ENCODE results near the gene CCDC182. TPM values are rescaled to one million over a fixed set of nuclear protein-coding genes. Genes with fewer than 3 reads are reported as not detected.

CCDC182 gene
- total and polyA plus RNA-seq, 7 experiments from 2014 or later: not detected

DNA sequence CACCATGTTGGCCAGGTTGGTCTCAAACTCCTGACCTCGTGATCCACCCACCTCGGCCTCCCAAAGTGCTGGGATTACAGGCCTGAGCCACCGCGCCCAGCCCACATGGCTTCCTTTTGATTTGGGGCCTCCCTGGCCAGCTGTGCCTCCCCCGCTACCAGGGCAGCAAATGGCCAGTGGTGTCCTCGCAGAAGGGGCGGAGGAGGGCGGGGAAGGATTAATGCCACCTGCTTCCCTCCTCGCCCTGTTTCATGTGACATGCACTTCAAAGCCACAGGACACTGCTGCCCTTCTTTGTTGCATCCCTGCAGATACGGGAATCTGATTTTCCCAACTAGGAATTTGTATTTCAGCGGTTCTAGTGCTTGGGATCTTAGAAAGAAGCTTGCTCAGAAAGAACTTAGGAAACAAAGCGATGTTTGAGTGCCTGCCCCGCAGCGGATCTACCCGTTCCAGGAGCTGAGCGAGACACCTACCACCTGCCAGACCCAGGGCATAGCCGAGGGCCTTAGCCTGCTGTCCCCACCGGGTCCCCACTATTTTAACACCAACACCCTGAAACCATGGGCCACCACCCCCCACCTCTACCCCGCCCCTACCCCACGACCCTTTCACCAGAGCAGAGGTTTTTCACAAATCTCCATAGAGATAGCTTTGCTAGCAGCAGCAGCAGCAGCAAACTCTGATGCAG is 37.7 kb upstream of the CCDC182 start:
- intact Hi-C loops (cut with micrococcal nuclease): loop anchor here (1.0 kb wide), 2 partner anchors 539 to 651 kb away; no protein-coding TSS in a partner anchor
- DNase-seq (no peak), ATAC-seq (no peak)
- Mint-ChIP-seq H3K27ac (no peak overlapping the region), H3K9me3 (no peaks in the 10 kb centered on the region), H3K36me3 (no peaks in the 10 kb centered on the region), H3K4me3 (peak overlapping the region in 1 of 10 donors; percentile 9), H3K4me1 (peaks cover 0 to 7% (median 4%) of the 10 kb centered on the region in 7 donors), H3K27me3 (peaks cover 10 to 25% (median 16%) of the 10 kb centered on the region in 5 donors)
- Histone ChIP-seq H3K4me3 (ENCODE audit: low read length) (no peak overlapping the region), H3K9me3 (ENCODE audit: control insufficient read depth in 2 of 3, low read length in 3 of 3) (no peaks in the 10 kb centered on the region), H3K27ac (ENCODE audit: low read depth, low read length) (no peak overlapping the region), H3K27me3 (ENCODE audit: control insufficient read depth in 2 of 2, insufficient read depth in 2 of 2, low read length in 2 of 2) (peaks cover 0 to 4% of the 10 kb centered on the region in 2 donors), H3K36me3 (ENCODE audit: control insufficient read depth in 2 of 3, insufficient read depth in 3 of 3, low read length in 3 of 3) (no peaks in the 10 kb centered on the region), H3K4me1 (ENCODE audit: control insufficient read depth in 2 of 2, insufficient read depth in 2 of 2, low read length in 2 of 2) (peaks cover 0 to 4% of the 10 kb centered on the region in 2 donors)
- CTCF ChIA-PET: interaction anchor here (0.7 to 1.5 kb wide), 5 partner anchors 35 to 62 kb away, joined by 3 to 5 read pairs (median 3); no protein-coding TSS in a partner anchor
- POLR2A ChIA-PET: interaction anchor here (0.5 to 1.0 kb wide), 3 partner anchors 114 to 224 kb away, joined by 3 read pairs; partner anchors contain the start of gene SRSF1

DNA sequence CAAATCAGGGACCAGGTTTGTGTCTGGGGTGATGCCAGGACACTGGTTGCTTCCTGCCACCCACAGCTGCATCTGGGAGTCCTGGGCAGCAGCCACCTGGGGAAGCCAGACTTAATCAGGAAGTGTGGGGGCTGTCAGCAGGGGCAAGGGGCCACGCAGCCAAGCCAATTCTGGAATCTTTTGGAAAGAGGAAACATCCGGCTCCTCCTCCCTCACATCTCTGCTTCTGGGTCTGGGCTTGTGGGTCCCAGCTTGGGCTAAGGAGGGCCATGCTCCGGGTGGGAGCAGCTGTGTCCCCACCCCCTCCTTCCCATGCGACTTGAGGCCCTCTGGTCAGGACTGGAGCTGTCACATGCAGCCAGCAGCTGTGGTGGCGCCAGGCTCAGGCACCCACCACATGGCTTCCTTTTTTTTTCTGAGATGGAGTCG is 37.0 kb upstream of the CCDC182 start:
- no peak for ATAC-seq
- Mint-ChIP-seq H3K36me3 (no peaks in the 10 kb centered on the region), H3K27me3 (peaks cover 6 to 21% (median 10%) of the 10 kb centered on the region in 5 donors), H3K9me3 (no peaks in the 10 kb centered on the region), H3K27ac (no peak overlapping the region), H3K4me1 (peaks cover 0 to 7% (median 4%) of the 10 kb centered on the region in 7 donors), H3K4me3 (no peak overlapping the region)
- Histone ChIP-seq H3K27me3 (ENCODE audit: control insufficient read depth in 2 of 2, insufficient read depth in 2 of 2, low read length in 2 of 2) (peaks cover 0 to 4% of the 10 kb centered on the region in 2 donors), H3K9me3 (ENCODE audit: control insufficient read depth in 2 of 3, low read length in 3 of 3) (no peaks in the 10 kb centered on the region), H3K36me3 (ENCODE audit: control insufficient read depth in 2 of 3, insufficient read depth in 3 of 3, low read length in 3 of 3) (no peaks in the 10 kb centered on the region), H3K4me1 (ENCODE audit: control insufficient read depth in 2 of 2, insufficient read depth in 2 of 2, low read length in 2 of 2) (peaks cover 0 to 4% of the 10 kb centered on the region in 2 donors), H3K4me3 (ENCODE audit: low read length) (no peak overlapping the region), H3K27ac (ENCODE audit: low read depth, low read length) (no peak overlapping the region)
- POLR2A ChIA-PET: interaction anchor here (0.5 kb wide), 1 partner anchor 133 kb away, joined by 3 read pairs; no protein-coding TSS in a partner anchor
- intact Hi-C loops (cut with micrococcal nuclease): no loop called here
- no peak for DNase-seq
- CTCF ChIA-PET: interaction anchor here (1.2 kb wide), 1 partner anchor 52 kb away, joined by 5 read pairs; no protein-coding TSS in a partner anchor

- CTCF ChIA-PET: no interaction called here
- no peak overlapping the region for H3K4me3 Mint-ChIP-seq
These were observed 36.4 kb upstream of the CCDC182 start for GRCh38 chr17:57781386-57782061.

GRCh38 chr17:57779706-57780105 is 34.6 kb upstream of the CCDC182 start:
- no peak overlapping the region for H3K4me3 Mint-ChIP-seq
- H3K4me1 ChIP-seq (ENCODE audit: control insufficient read depth in 2 of 2, insufficient read depth in 2 of 2, low read length in 2 of 2): peaks cover 0 to 4% of the 10 kb centered on the region in 2 donors
- H3K27me3 Mint-ChIP-seq: peaks cover 8 to 29% (median 16%) of the 10 kb centered on the region in 5 donors
- no peaks in the 10 kb centered on the region for H3K36me3 ChIP-seq (ENCODE audit: control insufficient read depth in 2 of 3, insufficient read depth in 3 of 3, low read length in 3 of 3)
- H3K36me3 Mint-ChIP-seq: no peaks in the 10 kb centered on the region
- ATAC-seq: no peak
- POLR2A ChIA-PET: no interaction called here
- no peak for DNase-seq
- H3K27ac ChIP-seq (ENCODE audit: low read depth, low read length): no peak overlapping the region
- intact Hi-C loops (cut with micrococcal nuclease): no loop called here
- CTCF ChIA-PET: no interaction called here
- H3K4me1 Mint-ChIP-seq: peaks cover 0 to 7% (median 4%) of the 10 kb centered on the region in 7 donors
- H3K9me3 Mint-ChIP-seq: no peaks in the 10 kb centered on the region
- H3K27me3 ChIP-seq (ENCODE audit: control insufficient read depth in 2 of 2, insufficient read depth in 2 of 2, low read length in 2 of 2): peaks cover 0 to 4% of the 10 kb centered on the region in 2 donors
- H3K9me3 ChIP-seq (ENCODE audit: control insufficient read depth in 2 of 3, low read length in 3 of 3): no peaks in the 10 kb centered on the region
- no peak overlapping the region for H3K27ac Mint-ChIP-seq
- H3K4me3 ChIP-seq (ENCODE audit: low read length): no peak overlapping the region

More at GRCh38 chr17:57781386-57782061, 36.4 kb upstream of the CCDC182 start:
- Histone ChIP-seq H3K27me3 (ENCODE audit: control insufficient read depth in 2 of 2, insufficient read depth in 2 of 2, low read length in 2 of 2) (peaks cover 0 to 4% of the 10 kb centered on the region in 2 donors), H3K9me3 (ENCODE audit: control insufficient read depth in 2 of 3, low read length in 3 of 3) (no peaks in the 10 kb centered on the region), H3K36me3 (ENCODE audit: control insufficient read depth in 2 of 3, insufficient read depth in 3 of 3, low read length in 3 of 3) (no peaks in the 10 kb centered on the region), H3K4me1 (ENCODE audit: control insufficient read depth in 2 of 2, insufficient read depth in 2 of 2, low read length in 2 of 2) (peaks cover 0 to 4% of the 10 kb centered on the region in 2 donors), H3K27ac (ENCODE audit: low read depth, low read length) (no peak overlapping the region), H3K4me3 (ENCODE audit: low read length) (no peak overlapping the region)
- H3K27me3 Mint-ChIP-seq: peaks cover 6 to 20% (median 8%) of the 10 kb centered on the region in 5 donors
- H3K9me3 Mint-ChIP-seq: no peaks in the 10 kb centered on the region
- no peak for DNase-seq
- no peak for ATAC-seq
- peak overlapping the region in 1 of 9 donors; percentile 8 for H3K27ac Mint-ChIP-seq
- H3K4me1 Mint-ChIP-seq: peaks cover 0 to 7% (median 4%) of the 10 kb centered on the region in 7 donors
- POLR2A ChIA-PET: no interaction called here
- intact Hi-C loops (cut with micrococcal nuclease): no loop called here
- no peaks in the 10 kb centered on the region for H3K36me3 Mint-ChIP-seq

GRCh38 chr17:57778306-57778705 is 33.2 kb upstream of the CCDC182 start:
- Mint-ChIP-seq H3K27me3 (peaks cover 15 to 42% (median 20%) of the 10 kb centered on the region in 5 donors), H3K4me1 (peaks cover 0 to 7% (median 4%) of the 10 kb centered on the region in 7 donors), H3K9me3 (no peaks in the 10 kb centered on the region), H3K4me3 (no peak overlapping the region), H3K36me3 (no peaks in the 10 kb centered on the region), H3K27ac (no peak overlapping the region)
- Histone ChIP-seq H3K27me3 (ENCODE audit: control insufficient read depth in 2 of 2, insufficient read depth in 2 of 2, low read length in 2 of 2) (peaks cover 0 to 4% of the 10 kb centered on the region in 2 donors), H3K9me3 (ENCODE audit: control insufficient read depth in 2 of 3, low read length in 3 of 3) (no peaks in the 10 kb centered on the region), H3K4me1 (ENCODE audit: control insufficient read depth in 2 of 2, insufficient read depth in 2 of 2, low read length in 2 of 2) (peaks cover 0 to 4% of the 10 kb centered on the region in 2 donors), H3K27ac (ENCODE audit: low read depth, low read length) (no peak overlapping the region), H3K4me3 (ENCODE audit: low read length) (no peak overlapping the region), H3K36me3 (ENCODE audit: control insufficient read depth in 2 of 3, insufficient read depth in 3 of 3, low read length in 3 of 3) (no peaks in the 10 kb centered on the region)
- ChIA-PET CTCF (no interaction called here), POLR2A (no interaction called here)
- intact Hi-C loops (cut with micrococcal nuclease): no loop called here
- ATAC-seq (no peak), DNase-seq (no peak)

- no peaks in the 10 kb centered on the region for H3K9me3 Mint-ChIP-seq
- no peaks in the 10 kb centered on the region for H3K4me1 ChIP-seq (ENCODE audit: control insufficient read depth in 2 of 2, insufficient read depth in 2 of 2, low read length in 2 of 2)
- no peaks in the 10 kb centered on the region for H3K36me3 Mint-ChIP-seq
- H3K36me3 ChIP-seq (ENCODE audit: control insufficient read depth in 2 of 3, insufficient read depth in 3 of 3, low read length in 3 of 3): no peaks in the 10 kb centered on the region
- ATAC-seq (no peak), DNase-seq (no peak)
- ChIA-PET CTCF (no interaction called here), POLR2A (no interaction called here)
- no peaks in the 10 kb centered on the region for H3K27me3 ChIP-seq (ENCODE audit: control insufficient read depth in 2 of 2, insufficient read depth in 2 of 2, low read length in 2 of 2)
- no peaks in the 10 kb centered on the region for H3K9me3 ChIP-seq (ENCODE audit: control insufficient read depth in 2 of 3, low read length in 3 of 3)
- H3K4me1 Mint-ChIP-seq: peaks cover 0 to under 1% (median 0%) of the 10 kb centered on the region in 7 donors
- no peak overlapping the region for H3K4me3 Mint-ChIP-seq
- peaks cover 25 to 53% (median 27%) of the 10 kb centered on the region in 5 donors for H3K27me3 Mint-ChIP-seq
- no peak overlapping the region for H3K4me3 ChIP-seq (ENCODE audit: low read length)
- no peak overlapping the region for H3K27ac ChIP-seq (ENCODE audit: low read depth, low read length)
- intact Hi-C loops (cut with micrococcal nuclease): no loop called here
- no peak overlapping the region for H3K27ac Mint-ChIP-seq
These were observed 31.3 kb upstream of the CCDC182 start for GRCh38 chr17:57776366-57776765.
